ENCODE measurements around the gene DLL4. TPM values are rescaled to one million over a fixed set of nuclear protein-coding genes. Genes with fewer than 3 reads are reported as not detected.

Gene DLL4
- total RNA-seq, 1 donor from 2014 or later: 6.5 TPM

- Mint-ChIP-seq H3K27me3 (peaks cover 30% of the 10 kb centered on the region), H3K36me3 (ENCODE audit: insufficient read depth) (no peaks in the 10 kb centered on the region), H3K9me3 (ENCODE audit: low read depth) (no peaks in the 10 kb centered on the region), H3K27ac (peak overlapping the region; percentile 94), H3K4me3 (ENCODE audit: low read depth) (peak overlapping the region; percentile 76), H3K4me1 (ENCODE audit: low read depth) (peaks cover 48% of the 10 kb centered on the region)
- no peak for DNase-seq (ENCODE audit: low spot score, unreplicated experiment)
- no peak for TF ChIP-seq CTCF (IDR thresholded peaks at IDR 0.05; ENCODE audit: unreplicated experiment)
Measured at GRCh38 chr15:40932156-40932555, 3.0 kb downstream of the DLL4 start.

GRCh38 chr15:40932649-40933516 lies 3.7 kb downstream of the DLL4 start:
- Mint-ChIP-seq H3K36me3 (ENCODE audit: insufficient read depth) (no peaks in the 10 kb centered on the region), H3K4me3 (ENCODE audit: low read depth) (peak overlapping the region; percentile 76), H3K27ac (peak overlapping the region; percentile 94), H3K9me3 (ENCODE audit: low read depth) (no peaks in the 10 kb centered on the region), H3K4me1 (ENCODE audit: low read depth) (peaks cover 49% of the 10 kb centered on the region), H3K27me3 (peaks cover 29% of the 10 kb centered on the region)
- TF ChIP-seq CTCF (IDR thresholded peaks at IDR 0.05; ENCODE audit: unreplicated experiment): no peak
- DNase-seq (ENCODE audit: low spot score, unreplicated experiment): no peak

GRCh38 chr15:40933517-40933902 lies 4.4 kb downstream of the DLL4 start:
- H3K27me3 Mint-ChIP-seq: peaks cover 28% of the 10 kb centered on the region
- peak overlapping the region; percentile 49 for H3K27ac Mint-ChIP-seq
- H3K4me3 Mint-ChIP-seq (ENCODE audit: low read depth): peak overlapping the region; percentile 29

GRCh38 chr15:40934457-40934856 lies 5.3 kb downstream of the DLL4 start:
- no peaks in the 10 kb centered on the region for H3K36me3 Mint-ChIP-seq (ENCODE audit: insufficient read depth)
- peaks cover 20% of the 10 kb centered on the region for H3K27me3 Mint-ChIP-seq
- H3K4me1 Mint-ChIP-seq (ENCODE audit: low read depth): peaks cover 46% of the 10 kb centered on the region
- DNase-seq (ENCODE audit: low spot score, unreplicated experiment): no peak
- H3K4me3 Mint-ChIP-seq (ENCODE audit: low read depth): no peak overlapping the region
- no peaks in the 10 kb centered on the region for H3K9me3 Mint-ChIP-seq (ENCODE audit: low read depth)
- no peak overlapping the region for H3K27ac Mint-ChIP-seq
- TF ChIP-seq CTCF (IDR thresholded peaks at IDR 0.05; ENCODE audit: unreplicated experiment): no peak

More at GRCh38 chr15:40933517-40933902, 4.4 kb downstream of the DLL4 start:
- DNase-seq (ENCODE audit: low spot score, unreplicated experiment): no peak
- H3K4me1 Mint-ChIP-seq (ENCODE audit: low read depth): peaks cover 49% of the 10 kb centered on the region
- H3K9me3 Mint-ChIP-seq (ENCODE audit: low read depth): no peaks in the 10 kb centered on the region
- H3K36me3 Mint-ChIP-seq (ENCODE audit: insufficient read depth): no peaks in the 10 kb centered on the region
- no peak for TF ChIP-seq CTCF (IDR thresholded peaks at IDR 0.05; ENCODE audit: unreplicated experiment)

GRCh38 chr15:40936234-40936708 lies 7.1 kb downstream of the DLL4 start:
- Mint-ChIP-seq H3K27me3 (peaks cover 9% of the 10 kb centered on the region), H3K4me3 (ENCODE audit: low read depth) (no peak overlapping the region), H3K36me3 (ENCODE audit: insufficient read depth) (no peaks in the 10 kb centered on the region), H3K27ac (no peak overlapping the region), H3K9me3 (ENCODE audit: low read depth) (no peaks in the 10 kb centered on the region), H3K4me1 (ENCODE audit: low read depth) (peaks cover 37% of the 10 kb centered on the region)
- no peak for TF ChIP-seq CTCF (IDR thresholded peaks at IDR 0.05; ENCODE audit: unreplicated experiment)
- DNase-seq (ENCODE audit: low spot score, unreplicated experiment): no peak

Measured in progenitor cell of endocrine pancreas (in vitro differentiated cells).